Adrenal gland (tissue), 12 donors: ENCODE results near the gene NOC4L. TPM values are rescaled to one million over a fixed set of nuclear protein-coding genes. Genes with fewer than 3 reads are reported as not detected.
A peak's percentile ranks its signal among the peaks of the same experiment; 100 is the strongest.
"Not testable (repeated sequence)": the region's sequence is repeated elsewhere in the genome, so short reads cannot be mapped to it uniquely, and the experiment has no call there.

Experiments
- DNase-seq, 7 donors: peaks; one replicate each; pipeline ENCODE4 v3.0.0-alpha.2; 2019 to 2020
- H3K27ac ChIP-seq, 5 donors: fragments of 200-600 bp; sonication (generic) in 4 of 5; 1 replicate in 3 of 5; 2 replicates in 2 of 5; pipeline versions ENCODE4 v1.5.1 to v1.8.0; 2016 to 2020; ENCODE audit warnings: mild to moderate bottlenecking in 1 of 5
- H3K27me3 ChIP-seq: fragments of 200-600 bp; 2 replicates; pipeline ENCODE4 v1.8.0; 2021
- H3K36me3 ChIP-seq, 2 donors: fragments of 200-600 bp; replicated peaks in 1 of 2; 1 replicate in 1 of 2; 2 replicates in 1 of 2; pipeline versions ENCODE4 v1.5.1 to v1.8.0; 2018 to 2022
- H3K4me1 ChIP-seq, 2 donors: fragments of 200-600 bp; replicated peaks in 1 of 2; 1 replicate in 1 of 2; 2 replicates in 1 of 2; pipeline versions ENCODE4 v1.5.1 to v1.8.0; 2018 to 2021
- H3K4me3 ChIP-seq, 4 donors: fragments of 200-600 bp; sonication (generic) in 3 of 4; one replicate each; pipeline ENCODE4 v1.5.1; 2016 to 2018
- H3K9me3 ChIP-seq, 3 donors: fragments of 200-600 bp; sonication (generic) in 1 of 3; replicated peaks in 1 of 3; 1 replicate in 2 of 3; 2 replicates in 1 of 3; pipeline versions ENCODE4 v1.5.1 to v1.8.0; 2016 to 2021
- POLR2A ChIP-seq, 2 donors: fragments of 450-650 bp; IDR thresholded peaks; one replicate each; pipeline ENCODE4 v1.6.1; 2017; ENCODE audit warnings: antibody characterized with exemption in 2 of 2, mild to moderate bottlenecking in 2 of 2, moderate library complexity in 1 of 2
- WGBS, 4 donors: extraction: QIAGEN DNeasy Blood & Tissue Kit in 2 of 4; methylation state at CpG; one replicate each; pipeline versions ENCODE4 v1.1.5 to v1.1.7; 2013 to 2017; 5-methylcytosine and 5-hydroxymethylcytosine counted together
- intact Hi-C, 2 donors: fragments of 100-400 bp; cut with DNase I; formaldehyde crosslinking; loops; one replicate each; pipeline versions ENCODE4 v1.14.1 to v1.15.0; 2022 to 2023
- polyA plus RNA-seq, 3 donors: library from polyadenylated mRNA; stranded (reverse); fragments of 200-250 nt in 2 of 3; fragments of 350-450 nt in 1 of 3; fragmentation: Illumina TruSeq in 1 of 3; extraction: RNeasy Lipid Tissue Mini Kit (QIAGEN cat#74804) in 1 of 3; gene quantifications; one replicate each; pipeline ENCODE4 v1.2.3, GENCODE V29; 2013 to 2014
- total RNA-seq, 9 donors: library from RNA; depleted of rRNA in 4 of 9; stranded (reverse); fragments of >200 nt in 4 of 9; fragments of 120-200 nt in 1 of 9; fragmentation: NEBNext Ultra II Directional in 1 of 9; extraction: Animal tissue kit (Norgen Biotek cat#: 25700) in 1 of 9; gene quantifications; one replicate each; pipeline versions ENCODE4 v1.1.0 to v1.2.4, GENCODE V29; 2013 to 2023
- TF ChIP-seq, protein P1 (sequence below), 6 experiments: fragments of 450-650 bp in 4 of 6; fragments of 200-600 bp in 2 of 6; sonication (generic) in 1 of 6; IDR thresholded peaks; 1 replicate in 5 of 6; 2 replicates in 1 of 6; pipeline versions ENCODE4 v1.5.1 to v1.8.0; 2016 to 2021; ENCODE audit warnings: antibody characterized with exemption in 6 of 6, mild to moderate bottlenecking in 2 of 6, moderate library complexity in 1 of 6
- donor health status: healthy with polysubstance abuse.
- donor health status: Bipolar disorder and iron deficiency.
- donor health status: DM: yes; HTN: yes; CAD: no.
- donor health status: DM: no; HTN: no; CAD: no.
- donor health status: DM: no; HTN: no; CAD: no.
- donor health status: DM: yes; HTN: yes; CAD: no.

The NOC4L gene
- total and polyA plus RNA-seq, 12 donors, result 4.7 to 51.5 (median 17.5) TPM

DNA sequence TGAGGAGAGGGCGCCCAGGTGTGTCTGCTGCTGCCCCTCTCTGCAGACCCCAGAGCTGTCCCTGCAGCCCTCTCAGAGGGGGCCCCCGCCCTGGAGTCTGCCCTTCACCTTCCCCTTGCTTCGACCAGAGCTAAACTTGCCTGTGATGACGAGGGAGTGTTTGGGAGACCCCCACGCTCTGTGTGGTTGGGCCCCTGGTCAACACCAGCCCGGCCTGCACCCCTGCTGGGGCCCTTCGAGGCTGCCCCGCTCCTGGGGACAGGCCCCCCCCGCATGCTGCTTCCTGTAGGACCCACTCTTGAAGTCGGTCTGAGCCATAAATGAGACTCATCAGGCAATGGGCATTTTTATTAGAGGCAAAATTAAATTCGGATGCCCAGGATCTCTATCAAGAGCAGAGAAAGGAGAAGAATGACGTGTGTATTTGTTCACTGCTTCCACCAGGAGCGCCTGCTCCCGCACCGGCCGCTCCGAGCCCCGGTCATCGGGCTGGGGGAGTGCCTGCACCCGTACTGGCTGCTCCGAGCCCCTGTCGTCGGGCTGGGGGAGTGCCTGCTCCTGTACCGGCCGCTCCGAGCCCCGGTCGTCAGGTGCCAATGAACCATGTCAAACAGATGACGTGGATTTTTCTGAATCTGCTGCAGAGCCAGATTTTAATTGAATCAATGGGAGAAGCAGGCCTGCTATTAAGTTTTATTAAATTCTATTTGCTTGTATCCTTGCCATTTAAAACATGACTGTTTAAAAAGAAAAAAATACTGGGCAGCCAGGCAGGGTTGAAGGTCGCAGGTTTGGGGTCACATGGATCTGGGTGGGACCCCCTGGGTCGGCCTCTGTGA, 47.7 kb downstream of the NOC4L start:
- WGBS, 4 donors, result 58 to 65% (median 59%) methylated on average over 24 to 31 of the region's 31 CpGs
- intact Hi-C loops, result no loop called here
- peaks cover 3 to 16% of the 10 kb centered on the region in 2 donors for H3K4me1 ChIP-seq

DNA sequence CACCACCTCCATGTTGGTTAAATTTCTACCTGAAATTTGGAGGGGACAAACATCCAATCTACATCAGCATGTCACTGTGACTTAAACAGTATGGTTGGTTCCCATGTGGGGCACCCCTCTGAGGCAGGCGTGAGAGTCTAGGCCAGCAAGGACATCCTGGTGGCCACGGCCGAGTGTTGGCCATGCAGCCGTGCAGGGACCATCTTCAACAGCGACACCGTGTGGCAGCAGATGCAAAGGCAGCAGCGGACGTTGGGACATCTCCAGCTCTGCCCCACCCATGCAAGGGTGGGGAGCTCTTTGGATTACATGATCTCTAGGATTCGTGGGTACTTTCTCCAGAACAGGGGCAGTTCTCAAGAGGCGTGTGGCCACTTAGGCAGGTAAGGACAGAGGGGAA, 49.8 kb downstream of the NOC4L start:
- no peak for DNase-seq
- H3K36me3 ChIP-seq, result no peaks in the 10 kb centered on the region
- peaks cover 1 to 15% of the 10 kb centered on the region in 2 donors for H3K4me1 ChIP-seq
- no peak overlapping the region for H3K27ac ChIP-seq
- intact Hi-C loops, result no loop called here
- WGBS, 4 donors, result 41 to 63% (median 52%) methylated on average over 4 to 10 of the region's 10 CpGs
- no peaks in the 10 kb centered on the region for H3K27me3 ChIP-seq
- no peak for TF ChIP-seq POLR2A (IDR thresholded peaks at IDR 0.05)
- TF ChIP-seq, protein P1, sequence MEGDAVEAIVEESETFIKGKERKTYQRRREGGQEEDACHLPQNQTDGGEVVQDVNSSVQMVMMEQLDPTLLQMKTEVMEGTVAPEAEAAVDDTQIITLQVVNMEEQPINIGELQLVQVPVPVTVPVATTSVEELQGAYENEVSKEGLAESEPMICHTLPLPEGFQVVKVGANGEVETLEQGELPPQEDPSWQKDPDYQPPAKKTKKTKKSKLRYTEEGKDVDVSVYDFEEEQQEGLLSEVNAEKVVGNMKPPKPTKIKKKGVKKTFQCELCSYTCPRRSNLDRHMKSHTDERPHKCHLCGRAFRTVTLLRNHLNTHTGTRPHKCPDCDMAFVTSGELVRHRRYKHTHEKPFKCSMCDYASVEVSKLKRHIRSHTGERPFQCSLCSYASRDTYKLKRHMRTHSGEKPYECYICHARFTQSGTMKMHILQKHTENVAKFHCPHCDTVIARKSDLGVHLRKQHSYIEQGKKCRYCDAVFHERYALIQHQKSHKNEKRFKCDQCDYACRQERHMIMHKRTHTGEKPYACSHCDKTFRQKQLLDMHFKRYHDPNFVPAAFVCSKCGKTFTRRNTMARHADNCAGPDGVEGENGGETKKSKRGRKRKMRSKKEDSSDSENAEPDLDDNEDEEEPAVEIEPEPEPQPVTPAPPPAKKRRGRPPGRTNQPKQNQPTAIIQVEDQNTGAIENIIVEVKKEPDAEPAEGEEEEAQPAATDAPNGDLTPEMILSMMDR (IDR thresholded peaks at IDR 0.05), result peak in 1 of 6 experiments; percentile 17
- no peak overlapping the region for H3K4me3 ChIP-seq
- peaks cover 0 to 5% (median 0%) of the 10 kb centered on the region in 3 donors for H3K9me3 ChIP-seq

More for the DNA sequence above, 47.7 kb downstream of the NOC4L start:
- TF ChIP-seq, protein P1 (IDR thresholded peaks at IDR 0.05), result peak in 2 of 6 experiments; percentile 30 to 34
- peak in 1 of 2 donors; percentile 70 for TF ChIP-seq POLR2A (IDR thresholded peaks at IDR 0.05)
- Histone ChIP-seq H3K9me3 (peaks cover 0 to 5% (median 0%) of the 10 kb centered on the region in 3 donors), H3K36me3 (no peaks in the 10 kb centered on the region), H3K27ac (peak overlapping the region in 1 of 5 donors; percentile 66), H3K4me3 (no peak overlapping the region), H3K27me3 (no peaks in the 10 kb centered on the region)
- peak in 1 of 7 donors; percentile 90 for DNase-seq

DNA sequence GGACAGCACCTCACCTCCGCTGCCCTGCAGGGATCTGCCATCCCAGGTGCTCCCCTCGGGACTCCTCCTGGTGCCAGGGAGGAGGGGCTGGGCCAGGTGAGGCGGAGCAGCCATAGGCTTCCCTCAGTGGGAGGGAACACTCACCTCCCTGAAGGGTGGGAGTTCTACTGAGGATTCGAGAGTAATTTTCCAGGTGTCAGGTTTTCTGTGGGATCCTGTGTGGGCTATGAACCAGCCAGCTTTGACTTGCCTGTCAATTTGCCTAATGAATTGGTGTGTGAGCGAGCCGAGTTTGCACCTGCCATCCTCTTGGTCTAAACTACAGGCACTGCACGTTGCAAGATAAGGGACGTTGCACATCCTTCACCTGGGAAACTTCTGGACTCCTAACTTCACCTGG, 50.3 kb downstream of the NOC4L start:
- TF ChIP-seq, protein P1 (IDR thresholded peaks at IDR 0.05), result no peak
- TF ChIP-seq POLR2A (IDR thresholded peaks at IDR 0.05), result no peak
- Histone ChIP-seq H3K36me3 (no peaks in the 10 kb centered on the region), H3K9me3 (peaks cover 0 to 5% (median 0%) of the 10 kb centered on the region in 3 donors), H3K4me3 (no peak overlapping the region), H3K27me3 (no peaks in the 10 kb centered on the region), H3K27ac (no peak overlapping the region), H3K4me1 (peaks cover 0 to 11% of the 10 kb centered on the region in 2 donors)
- WGBS, 4 donors, result 73 to 82% (median 76%) methylated on average over 4 to 8 of the region's 8 CpGs
- intact Hi-C loops, result no loop called here
- no peak for DNase-seq

DNA sequence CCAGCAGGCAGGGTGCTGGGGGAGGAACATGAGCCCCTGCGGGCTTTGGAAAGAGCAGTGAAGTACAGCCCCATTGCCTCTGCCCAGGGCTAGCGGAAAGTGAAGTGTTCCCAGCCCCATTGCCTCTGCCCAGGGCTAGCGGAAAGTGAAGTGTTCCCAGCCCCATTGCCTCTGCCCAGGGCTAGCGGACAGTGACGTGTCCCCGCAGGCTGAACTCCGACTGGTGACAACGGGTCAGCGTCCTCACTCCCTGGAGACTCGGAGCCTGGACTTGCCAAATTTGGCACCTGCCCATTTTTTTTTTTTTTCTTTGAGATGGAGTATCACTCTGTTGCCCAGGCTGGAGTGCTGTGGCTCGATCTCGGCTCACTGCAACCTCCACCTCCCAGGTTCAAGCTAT, 51.0 kb downstream of the NOC4L start:
- intact Hi-C loops, DNase-seq, H3K27ac ChIP-seq, H3K4me1 ChIP-seq, H3K9me3 ChIP-seq, H3K4me3 ChIP-seq, H3K36me3 ChIP-seq, H3K27me3 ChIP-seq: not testable (repeated sequence)
- 69 to 80% (median 77%) methylated on average over 12 of the region's 12 CpGs for WGBS, 4 donors
